ENCODE results near the gene CDH15.

The CDH15 gene

DNA sequence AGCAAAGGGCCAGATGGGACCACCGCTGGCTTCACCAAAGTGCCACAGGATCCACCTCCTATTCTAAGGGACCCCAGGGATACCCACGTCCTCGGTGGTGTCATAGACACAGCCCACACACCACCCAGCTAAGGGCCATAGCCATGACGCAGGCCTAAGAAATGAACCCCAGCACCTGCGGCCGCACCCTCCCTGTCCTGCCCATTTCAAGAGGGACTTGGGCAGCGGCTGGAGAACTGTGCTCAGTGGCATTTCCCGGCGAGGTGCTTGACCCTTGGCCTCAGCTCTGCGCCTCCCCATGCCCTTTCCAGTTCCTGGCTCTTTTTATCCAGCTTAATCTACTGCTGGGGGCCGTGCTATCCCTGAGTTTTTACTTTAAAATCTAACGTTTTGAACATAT lies 73.2 kb downstream of the CDH15 start:
- DNase-seq, result no peak
